DMS53 (cell line): ENCODE data around the gene ABCB1.

Experiments used
- DNase-seq: peaks from one replicate; lab custom pipeline; 2025; lab: John Stamatoyannopoulos, UW

ABCB1 gene

DNA sequence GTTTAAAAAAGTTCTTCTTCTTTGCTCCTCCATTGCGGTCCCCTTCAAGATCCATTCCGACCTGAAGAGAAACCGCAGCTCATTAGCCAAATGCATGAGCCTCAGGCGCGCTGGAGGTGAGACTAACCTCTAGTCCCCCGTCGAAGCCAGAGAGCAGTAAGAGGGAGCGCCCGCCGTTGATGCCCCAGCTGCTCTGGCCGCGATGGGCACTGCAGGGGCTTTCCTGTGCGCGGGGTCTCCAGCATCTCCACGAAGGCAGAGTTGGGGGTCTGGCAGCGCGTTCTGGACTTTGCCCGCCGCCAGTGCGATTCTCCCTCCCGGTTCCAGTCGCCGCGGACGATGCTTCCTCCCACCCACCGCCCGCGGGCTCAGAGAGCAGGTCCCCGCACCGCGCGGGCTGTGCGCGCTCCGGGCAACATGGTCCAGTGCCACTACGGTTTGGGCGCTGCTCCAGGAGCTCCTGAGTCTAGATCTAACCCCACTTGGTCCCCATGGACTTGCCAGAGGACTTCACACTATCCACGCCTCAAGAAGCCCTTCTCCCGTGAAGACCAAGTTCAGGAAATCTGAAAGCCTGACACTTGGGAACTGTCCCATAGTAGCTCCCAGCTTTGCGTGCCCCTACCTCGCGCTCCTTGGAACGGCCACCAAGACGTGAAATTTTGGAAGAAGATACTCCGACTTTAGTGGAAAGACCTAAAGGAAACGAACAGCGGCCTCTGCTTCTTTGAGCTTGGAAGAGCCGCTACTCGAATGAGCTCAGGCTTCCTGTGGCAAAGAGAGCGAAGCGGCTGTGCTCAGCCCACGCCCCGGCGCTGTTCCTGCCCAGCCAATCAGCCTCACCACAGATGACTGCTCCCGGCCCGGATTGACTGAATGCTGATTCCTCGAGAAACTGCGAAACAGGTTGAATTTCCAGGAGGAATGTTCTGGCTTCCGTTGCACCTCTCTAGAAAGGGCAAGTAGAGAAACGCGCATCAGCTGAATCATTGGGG, at the start of gene ABCB1:
TSS of gene ABCB1 (minus strand) at position 755 of the 995 bp plus-strand sequence. CDS start at position 55, 700 bp downstream.
- DNase-seq = peak; percentile 97

DNA sequence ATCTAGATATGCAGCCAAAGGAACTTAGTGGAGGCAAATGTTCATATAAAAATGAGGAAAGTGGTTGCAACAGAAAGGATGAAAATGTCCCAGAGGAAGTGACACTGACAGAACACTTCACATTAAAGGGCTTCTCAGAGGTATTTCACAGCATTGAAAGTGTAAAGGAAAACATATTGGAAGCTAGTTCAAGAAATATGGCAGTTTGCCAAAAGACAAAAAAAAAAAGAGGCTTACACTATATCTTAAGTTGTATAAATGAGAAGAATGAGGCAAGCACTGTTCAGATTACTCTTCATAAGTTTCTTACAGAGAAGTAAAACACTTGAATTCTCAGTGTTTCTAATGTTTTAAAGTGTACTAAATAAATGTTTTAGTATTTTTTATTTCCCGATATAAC, 47.6 kb upstream of the ABCB1 start:
- DNase-seq = peak; percentile 24

DNA sequence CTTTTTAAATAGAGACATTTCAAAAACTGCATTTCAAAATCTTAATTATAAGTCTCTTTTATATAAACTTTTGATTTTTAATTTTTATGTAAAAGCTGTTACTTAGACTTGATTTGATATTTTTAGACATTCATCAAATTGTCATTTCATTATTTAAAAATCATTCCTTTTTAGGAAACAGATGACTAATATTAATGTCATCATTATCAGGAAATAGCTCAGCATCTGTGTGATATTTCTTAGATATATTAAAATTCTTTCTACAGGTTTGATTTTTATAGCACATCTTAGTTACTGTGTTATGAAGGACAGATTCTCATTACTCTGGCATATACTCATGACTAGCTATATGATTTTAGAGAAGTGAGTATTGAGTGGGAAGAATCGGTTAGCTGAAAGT, 44.8 kb upstream of the ABCB1 start:
- DNase-seq = no peak

DNA sequence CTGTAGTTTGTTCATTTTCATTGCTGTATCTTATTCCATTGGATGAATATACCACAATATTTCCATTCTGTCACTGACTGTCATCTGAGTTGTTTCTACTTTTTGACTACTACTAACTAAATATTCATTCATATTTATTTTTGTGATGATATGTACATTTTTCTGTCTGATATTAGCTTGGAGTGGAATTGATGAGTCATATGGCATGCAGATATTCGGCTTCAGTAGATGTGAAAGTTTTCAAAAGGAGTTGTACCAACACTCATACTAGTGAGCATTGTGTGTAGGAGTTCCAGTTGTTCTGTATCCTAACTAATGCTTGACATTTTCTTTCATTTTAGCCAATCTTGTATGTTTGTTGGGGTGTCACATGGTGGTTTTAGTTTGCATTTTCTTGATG, 35.2 kb upstream of the ABCB1 start:
- no peak for DNase-seq

DNA sequence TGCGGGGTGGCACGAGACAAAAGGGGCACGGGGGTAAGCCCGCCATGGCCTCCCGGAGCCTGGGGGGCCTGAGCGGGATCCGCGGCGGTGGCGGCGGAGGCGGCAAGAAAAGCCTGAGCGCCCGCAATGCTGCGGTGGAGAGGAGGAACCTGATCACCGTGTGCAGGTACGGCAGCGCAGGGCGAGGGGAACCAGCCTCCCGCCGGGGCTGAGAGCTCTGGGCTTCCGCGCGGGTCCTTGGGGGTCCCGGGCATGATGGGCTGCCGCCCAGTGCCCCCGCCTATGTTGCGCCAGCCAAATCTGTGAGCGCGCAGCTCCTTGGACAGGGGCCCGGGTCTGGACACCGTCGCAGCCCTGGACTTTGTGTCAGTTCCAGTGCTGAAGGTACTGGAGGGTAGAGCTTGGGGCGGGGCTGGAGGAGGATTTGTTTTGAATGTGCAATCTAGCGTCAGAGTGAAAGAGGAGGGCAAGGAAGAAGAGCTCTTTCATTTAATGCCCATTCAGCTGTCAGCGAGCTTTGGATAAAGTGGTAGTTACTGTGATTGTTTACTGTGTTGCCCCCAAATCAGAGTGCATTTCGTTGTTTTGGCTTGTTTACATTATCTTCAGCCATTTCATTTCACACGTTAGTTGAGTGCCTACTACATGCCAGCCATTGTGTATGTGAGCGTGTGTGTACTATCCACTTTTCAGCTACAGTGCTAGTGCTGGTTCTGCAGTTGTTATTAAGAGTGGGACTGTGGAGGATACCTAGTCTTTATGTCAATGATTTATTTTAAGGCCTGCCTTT, 28.3 kb upstream of the ABCB1 start:
- DNase-seq = peak; percentile 89

DNA sequence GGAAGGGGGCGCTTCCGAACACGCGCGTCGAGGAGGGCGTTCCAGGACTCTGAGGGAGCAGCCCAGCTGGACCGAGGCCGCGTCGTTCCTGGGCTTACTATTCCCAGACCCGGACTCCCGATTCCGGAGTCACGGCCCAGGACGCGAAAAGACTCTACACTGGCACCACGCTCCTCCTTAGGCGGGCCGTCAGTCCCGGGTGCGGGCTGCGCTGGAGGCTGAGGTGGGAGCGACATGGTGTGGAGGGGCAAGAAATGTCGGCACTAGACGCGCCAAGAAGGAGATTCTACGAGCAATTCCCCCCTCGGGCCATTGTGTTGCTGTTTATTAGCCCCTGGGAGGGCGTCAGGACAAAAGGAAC, 26.9 kb upstream of the ABCB1 start:
- peak; percentile 83 for DNase-seq

DNA sequence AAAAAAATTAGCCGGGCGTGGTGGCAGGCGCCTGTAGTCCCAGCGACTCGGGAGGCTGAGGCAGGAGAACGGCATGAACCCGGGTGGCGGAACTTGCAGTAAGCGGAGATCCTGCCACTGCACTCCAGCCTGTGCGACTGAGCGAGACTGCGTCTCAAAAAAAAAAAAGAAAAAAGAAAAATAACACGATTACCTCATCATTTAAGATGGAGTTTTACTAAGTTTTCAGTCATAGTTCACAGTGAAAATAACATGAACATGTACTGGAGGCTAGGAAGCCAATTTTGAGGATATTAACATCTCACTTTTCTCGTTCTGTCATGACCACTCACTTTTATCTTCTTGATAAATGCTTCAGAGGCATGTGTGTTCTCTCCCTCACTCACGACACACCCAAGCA, 24.4 kb upstream of the ABCB1 start:
- no peak for DNase-seq

DNA sequence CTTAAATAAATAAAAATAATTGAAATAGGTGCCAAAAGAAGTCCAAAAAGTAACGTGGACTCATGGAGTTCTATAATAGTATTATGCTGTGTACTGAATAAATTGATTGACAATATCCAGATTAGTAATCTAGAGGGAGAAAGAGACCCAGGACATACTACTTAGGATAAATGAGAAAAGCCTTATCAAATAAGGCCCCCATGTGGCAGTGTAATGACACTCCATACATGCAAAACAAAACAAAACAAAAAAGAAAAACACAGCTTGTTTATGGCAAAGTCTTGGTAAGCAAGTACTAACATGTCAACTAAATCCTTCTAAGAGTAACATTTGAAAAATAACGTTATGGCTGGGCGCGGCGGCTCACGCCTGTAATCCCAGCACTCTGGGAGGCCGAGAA, 23.9 kb upstream of the ABCB1 start:
- peak; percentile 38 for DNase-seq

DNA sequence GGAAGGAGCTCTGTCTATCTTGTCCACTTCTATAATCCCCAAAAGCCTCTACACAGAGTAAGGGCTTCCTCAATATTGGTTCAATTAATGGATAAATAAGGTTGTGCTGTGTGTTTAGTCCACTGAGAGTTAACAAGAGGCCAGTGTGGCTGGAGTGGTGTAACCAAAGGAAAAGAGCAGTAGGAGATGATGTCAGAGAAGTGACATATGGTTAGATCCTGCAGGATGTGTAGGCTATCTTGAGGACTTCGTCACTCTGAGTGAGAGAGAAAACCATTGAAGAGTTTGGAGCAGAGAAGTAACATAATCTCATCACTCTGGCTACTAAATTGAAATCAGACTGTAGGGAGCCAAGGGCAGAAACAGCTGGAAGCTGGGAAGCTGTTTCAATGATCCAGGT, 14.5 kb upstream of the ABCB1 start:
- no peak for DNase-seq

DNA sequence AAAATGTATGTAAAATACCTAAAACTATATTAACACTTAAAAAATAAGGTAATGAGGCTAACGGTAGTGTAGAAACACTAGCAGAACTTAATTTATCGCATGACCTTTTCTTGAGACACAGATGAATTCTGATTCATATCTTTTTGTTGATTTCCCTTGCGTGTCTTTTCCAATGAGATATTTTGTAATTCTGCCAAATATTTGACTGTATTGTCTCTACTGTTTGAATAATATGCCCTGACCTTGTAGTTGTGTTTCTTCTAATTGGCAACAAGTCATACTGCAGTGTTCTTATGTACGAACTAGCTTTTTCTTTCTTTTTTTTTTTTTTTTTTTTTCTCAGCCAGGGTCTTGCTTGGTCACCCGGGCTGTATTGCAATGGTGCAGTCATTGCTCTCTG, 9.2 kb upstream of the ABCB1 start:
- no peak for DNase-seq

DNA sequence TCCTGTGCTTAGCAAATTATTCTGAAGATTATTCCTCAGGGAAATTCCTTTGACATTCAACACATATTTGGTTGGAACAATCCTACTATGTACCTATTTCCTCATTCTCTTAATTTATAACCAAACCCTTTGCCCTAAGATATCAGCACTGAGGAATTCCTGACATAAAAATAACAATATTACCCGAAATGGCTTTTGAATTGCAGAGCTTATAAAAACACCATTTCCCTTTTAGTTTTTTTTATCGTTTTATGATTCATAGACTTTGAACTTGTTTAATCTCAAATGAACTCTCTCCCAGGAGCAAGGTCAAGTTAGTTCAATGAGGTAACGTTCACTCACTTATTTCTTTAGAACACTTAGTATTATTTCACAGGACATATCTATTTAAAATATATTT, 7.7 kb upstream of the ABCB1 start:
- no peak for DNase-seq

DNA sequence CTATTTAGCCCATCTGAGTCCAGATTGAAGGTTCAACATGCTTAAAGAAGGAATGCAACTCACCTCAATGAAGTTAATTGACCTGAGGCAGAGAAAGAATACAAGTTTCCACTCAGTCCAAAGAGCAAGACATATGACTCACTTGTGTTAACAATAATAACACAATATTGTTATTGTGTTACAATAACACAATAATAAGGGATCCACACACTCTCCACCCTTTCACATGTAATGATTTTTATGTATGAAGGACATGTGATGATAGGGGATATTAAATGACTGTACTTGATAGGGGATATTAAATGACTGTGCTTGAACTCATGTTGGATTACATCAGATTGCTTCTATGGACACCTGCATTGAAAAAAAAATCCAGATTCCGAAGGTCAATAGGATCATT, 3.6 kb upstream of the ABCB1 start:
- DNase-seq = no peak

DNA sequence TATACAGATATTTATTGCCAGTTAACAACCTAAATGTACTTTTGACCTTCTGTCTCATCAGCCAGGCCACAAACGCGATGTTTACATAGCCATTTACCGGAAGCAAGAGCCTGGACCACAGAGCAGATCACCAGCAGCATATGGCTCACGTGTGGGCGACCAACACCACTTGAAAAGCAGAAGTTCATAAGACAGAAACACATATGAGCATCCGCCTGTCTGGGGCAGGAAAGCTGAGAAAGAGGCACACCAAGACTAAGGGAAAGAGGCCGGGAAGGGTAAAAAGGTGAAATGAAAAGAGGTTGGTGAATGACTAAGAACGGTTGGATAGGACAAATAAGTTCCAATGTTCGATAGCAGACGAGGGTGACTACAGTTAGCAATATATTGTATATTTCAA, 1.3 kb downstream of the ABCB1 start:
- DNase-seq = peak; percentile 92

DNA sequence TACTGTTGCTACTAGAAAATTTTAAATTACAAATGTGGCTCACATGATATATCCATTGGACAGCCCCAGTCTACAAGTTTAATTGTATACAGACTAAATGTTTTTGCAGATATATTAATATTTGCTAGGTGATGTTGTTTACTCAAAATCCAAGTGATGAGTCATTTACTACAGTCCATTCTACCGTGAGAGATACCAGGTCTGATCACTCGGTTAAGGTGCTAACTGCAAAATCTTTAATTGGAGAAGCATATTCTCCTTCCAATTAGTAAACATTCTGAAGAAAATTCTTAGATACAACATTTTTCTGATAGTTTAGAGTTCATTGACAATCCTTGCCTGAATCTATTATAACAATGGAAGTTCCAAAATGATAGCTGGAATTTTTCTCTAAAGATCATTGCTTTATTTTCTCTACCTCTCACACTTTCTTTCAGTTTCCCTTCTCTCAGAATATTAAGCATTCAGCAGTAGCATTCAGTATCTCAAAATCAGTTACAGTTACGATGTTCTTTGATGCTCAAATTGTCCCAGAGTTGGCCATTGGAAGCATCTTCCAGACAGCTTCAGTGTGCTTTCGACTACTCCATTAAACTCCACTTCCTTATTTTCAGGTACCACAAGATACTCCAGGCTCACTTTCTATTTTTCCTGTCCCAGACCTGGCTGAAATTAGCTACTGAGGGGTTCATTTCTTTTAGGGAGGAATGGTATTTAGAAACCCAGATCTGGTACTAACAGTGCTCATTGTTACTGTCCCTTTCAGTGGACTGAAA, 2.3 kb downstream of the ABCB1 start:
- peak; percentile 81 for DNase-seq

DNA sequence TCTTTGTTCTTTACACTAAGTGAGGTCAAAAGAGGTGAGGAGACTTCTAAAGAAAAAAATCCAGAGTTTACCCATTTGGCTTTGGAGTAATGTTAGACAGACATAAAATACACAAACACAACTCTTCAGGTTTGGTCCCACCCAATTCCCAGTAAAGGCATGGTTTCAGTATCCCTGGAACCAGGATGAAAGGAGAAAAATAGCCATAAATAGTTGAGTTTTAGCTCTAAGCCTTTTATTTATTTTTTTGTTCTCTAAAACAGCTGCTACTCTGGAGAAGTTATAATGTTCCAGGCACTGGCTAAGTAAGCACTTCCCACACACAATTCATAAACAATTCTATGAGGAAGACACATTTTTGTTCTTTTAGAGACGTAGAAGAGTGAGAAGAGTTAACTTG, 4.0 kb downstream of the ABCB1 start:
- DNase-seq = no peak

DNA sequence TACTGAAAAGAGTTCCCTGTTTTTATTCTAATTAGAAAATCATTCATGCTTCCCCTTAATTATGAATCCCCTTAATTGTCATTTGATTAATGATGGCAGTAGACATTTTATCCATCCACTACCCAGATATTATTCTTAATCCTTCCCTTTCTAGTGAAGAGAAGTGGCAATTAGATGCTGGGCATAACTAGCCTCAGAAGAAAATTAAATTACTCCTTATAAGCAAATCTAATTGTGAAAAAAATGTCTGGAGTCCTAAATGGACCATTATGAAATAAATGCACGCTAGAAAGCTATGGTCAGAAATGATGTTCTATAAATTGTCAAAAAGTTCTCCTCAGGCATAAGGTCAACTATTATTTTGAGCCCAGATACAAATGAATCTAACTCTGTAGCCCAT, 4.5 kb downstream of the ABCB1 start:
- DNase-seq = no peak

DNA sequence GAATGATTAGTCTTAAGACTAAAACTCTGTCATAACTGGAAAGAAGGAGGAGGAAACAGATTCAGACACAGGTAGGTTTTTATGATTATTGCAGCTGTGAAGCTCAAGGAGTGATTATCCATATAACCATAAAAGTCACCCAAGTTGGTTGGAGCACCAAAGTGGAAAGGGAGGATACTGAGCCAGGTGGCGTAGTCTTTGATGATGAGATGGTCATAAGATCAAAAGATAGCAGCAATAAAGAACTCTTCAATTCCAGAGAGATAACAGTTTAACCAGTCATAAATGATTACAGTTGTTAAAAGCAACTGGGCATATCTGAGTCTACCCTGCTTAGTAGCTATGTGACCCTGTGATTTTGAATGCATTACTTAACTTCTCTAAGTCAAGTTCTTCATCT, 8.4 kb downstream of the ABCB1 start:
- DNase-seq = no peak

DNA sequence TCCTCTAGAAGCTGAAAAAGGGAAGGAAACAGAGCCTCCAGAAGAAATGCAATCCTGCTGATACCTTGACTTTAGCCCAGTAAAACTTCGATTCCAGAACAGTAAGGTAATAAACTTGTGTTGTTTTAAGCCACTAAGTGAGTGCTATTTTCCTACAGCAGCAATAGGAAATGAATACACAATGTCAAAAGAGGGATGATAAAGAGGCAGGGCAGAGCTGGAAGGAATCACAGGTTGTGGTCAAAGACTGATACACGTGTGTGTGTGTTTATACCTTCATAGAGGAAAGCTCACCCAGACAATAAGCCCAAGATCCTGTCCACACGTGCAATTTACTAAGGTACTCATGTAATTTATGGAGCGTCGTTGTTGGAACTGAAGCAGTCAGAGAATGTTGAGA, 9.5 kb downstream of the ABCB1 start:
- DNase-seq = no peak

DNA sequence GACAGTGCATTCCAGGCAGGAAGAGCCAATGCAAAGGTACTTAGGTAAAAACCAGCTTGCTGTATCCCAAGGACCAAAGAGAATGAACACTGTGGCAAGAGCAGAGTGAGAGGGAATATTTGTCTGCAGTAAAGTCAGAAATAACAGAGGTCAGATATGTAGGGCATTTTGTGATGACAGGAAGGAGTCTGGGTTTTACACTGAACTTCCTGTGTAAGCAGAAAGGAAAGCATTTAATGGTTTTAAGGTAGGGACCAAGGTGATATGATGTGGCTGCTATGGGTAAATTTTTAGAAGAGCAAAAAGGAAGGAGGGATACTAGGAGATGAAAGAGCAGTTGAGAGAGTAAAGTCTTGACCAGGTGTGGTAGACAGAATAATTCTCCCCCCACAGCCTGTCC, 10.1 kb downstream of the ABCB1 start:
- DNase-seq = no peak

DNA sequence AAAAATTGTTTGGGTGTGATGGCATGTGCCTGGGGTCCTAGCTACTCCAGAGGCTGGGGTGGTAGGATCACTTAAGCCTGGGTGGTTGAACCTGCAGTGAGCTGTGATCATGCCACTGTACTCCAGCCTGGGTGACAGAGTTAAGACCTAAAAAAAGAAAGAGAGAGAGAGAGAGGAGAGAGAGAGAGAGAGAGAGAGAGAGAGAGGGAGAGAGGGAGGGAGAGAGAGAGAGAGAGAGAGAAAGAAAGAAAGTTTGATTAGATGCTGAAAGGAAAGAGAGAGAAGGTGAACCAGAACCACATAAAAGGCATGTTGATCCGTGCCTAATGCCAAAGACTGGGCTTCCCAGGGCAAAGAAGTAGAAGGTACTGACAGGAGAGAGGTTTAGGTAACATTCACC, 11.1 kb downstream of the ABCB1 start:
- no peak for DNase-seq

DNA sequence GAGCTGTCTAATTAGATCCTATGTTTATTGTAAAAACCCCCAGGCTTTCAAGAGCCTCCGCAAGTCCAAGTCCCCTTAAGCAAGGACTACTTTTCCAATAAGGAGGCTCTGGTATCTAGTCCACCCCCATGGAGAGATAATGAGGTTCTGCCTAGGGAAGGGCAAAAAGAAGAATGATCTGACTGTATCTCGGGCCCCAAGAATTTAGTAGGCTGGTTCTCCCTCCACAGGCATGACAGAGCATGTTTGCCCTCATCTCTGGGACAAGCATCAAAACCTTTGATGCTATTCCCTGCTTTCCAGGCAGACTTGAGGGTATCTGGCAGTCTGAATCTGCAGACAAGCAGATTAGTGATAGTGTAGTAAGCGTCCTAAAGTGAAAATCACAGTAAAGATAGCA, 19.0 kb downstream of the ABCB1 start:
- DNase-seq = no peak

DNA sequence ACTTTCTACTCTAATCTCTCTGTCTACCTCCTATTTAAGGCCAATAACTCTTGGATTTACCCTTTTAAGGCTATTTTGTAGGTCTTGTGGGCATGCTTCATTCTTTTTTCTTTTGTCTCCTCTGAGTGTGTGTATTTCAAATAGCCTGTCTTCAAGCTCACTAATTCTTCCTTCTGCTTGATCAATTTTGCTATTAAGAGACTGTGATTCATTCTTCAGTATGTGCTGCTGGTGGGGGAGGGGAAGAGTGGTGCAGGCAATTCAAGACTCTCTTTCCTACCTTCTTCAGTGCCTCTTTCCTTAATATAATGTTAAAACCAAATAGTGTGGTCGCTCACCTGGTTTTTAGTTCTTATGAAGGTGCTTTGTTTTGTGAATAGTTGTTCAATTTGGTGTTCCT, 20.0 kb downstream of the ABCB1 start:
- DNase-seq = no peak
